ENCODE results near the gene OXT.

DNA sequence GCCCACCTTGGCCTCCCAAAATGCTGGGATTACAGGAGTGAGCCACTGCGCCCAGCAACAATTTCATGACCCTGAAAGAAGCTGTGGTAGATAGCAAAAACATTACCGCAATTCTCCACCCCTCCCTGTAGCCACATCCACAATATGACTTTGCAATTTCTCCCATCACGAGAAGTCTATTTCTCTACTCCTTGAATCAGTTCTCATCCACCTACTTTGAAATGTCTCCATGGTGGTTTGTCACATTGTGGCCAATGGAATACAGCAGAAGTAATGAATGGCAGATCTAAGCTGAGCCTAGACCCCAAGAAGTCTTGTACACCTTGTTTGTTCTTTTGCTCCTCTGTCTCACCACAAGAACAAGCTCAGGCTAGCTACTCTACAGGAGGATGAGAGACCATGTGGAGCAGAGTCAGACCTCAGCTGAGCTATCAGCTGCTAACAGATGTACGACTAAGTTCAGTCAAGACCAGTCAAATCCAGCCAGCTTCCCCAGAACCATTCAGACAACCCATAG, 6.3 kb downstream of the OXT start:
- TF ChIP-seq RAD21 (CRISPR knock-in tag; IDR thresholded peaks at IDR 0.05) (no peak), CEBPB (IDR thresholded peaks at IDR 0.05; ENCODE audit: borderline replicate concordance, low read depth, low read length) (no peak)
- TF ChIP-seq, protein P1, sequence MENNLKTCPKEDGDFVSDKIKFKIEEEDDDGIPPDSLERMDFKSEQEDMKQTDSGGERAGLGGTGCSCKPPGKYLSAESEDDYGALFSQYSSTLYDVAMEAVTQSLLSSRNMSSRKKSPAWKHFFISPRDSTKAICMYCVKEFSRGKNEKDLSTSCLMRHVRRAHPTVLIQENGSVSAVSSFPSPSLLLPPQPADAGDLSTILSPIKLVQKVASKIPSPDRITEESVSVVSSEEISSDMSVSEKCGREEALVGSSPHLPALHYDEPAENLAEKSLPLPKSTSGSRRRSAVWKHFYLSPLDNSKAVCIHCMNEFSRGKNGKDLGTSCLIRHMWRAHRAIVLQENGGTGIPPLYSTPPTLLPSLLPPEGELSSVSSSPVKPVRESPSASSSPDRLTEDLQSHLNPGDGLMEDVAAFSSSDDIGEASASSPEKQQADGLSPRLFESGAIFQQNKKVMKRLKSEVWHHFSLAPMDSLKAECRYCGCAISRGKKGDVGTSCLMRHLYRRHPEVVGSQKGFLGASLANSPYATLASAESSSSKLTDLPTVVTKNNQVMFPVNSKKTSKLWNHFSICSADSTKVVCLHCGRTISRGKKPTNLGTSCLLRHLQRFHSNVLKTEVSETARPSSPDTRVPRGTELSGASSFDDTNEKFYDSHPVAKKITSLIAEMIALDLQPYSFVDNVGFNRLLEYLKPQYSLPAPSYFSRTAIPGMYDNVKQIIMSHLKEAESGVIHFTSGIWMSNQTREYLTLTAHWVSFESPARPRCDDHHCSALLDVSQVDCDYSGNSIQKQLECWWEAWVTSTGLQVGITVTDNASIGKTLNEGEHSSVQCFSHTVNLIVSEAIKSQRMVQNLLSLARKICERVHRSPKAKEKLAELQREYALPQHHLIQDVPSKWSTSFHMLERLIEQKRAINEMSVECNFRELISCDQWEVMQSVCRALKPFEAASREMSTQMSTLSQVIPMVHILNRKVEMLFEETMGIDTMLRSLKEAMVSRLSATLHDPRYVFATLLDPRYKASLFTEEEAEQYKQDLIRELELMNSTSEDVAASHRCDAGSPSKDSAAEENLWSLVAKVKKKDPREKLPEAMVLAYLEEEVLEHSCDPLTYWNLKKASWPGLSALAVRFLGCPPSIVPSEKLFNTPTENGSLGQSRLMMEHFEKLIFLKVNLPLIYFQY (CRISPR knock-in tag; IDR thresholded peaks at IDR 0.05; ENCODE audit: borderline replicate concordance), result no peak
